ENCODE measurements around the gene LRRC46.

DNA sequence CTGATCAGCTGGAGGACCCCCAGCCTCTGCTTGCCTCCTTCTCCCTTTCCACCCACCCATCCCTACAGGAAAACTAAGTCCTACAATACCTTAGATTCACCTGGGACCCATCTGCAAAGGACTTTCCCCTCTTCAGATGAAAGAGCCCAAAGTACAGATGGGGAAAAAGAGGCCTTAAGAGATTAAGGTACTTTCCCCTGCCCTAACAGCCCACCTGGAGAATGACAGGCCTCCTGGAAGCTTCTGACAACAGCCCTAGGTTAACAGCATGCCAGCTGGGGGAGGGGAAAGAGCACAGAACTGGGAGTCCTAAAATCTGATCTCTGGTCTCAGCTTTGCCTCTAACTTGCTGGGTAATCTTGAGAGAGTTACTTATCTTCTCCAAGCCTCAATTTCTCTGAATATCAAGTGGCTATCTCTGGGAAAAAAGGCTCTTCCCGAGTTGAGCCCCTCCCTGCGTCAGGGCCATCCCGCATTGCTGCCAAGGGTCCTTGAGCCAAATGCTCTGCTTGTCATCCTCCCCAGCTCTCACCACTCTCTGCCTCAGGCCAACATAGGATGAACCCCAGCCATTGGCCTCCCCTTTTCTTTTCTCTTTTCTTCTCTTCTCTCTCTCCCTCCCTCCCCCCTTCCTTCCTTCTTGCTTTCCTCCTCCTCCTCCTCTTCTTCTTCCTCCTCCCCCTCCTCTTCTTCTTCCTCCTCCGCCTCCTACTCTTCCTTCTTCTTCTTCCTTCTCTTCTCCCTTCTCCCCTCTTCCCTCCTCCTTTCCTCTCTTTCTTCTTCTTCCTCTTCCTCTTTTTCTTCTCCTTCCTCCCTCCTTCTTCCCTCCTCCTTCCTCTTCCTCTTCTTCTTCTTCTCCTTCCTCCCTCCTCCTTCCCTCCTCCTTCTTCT, 42.0 kb downstream of the LRRC46 start:
- no peak for TF ChIP-seq EZH2 (conservative IDR thresholded peaks at IDR 0.05; ENCODE audit: low read depth, low read length)
- no peak for TF ChIP-seq SETDB1 (CRISPR knock-in tag; IDR thresholded peaks at IDR 0.05; ENCODE audit: borderline replicate concordance)
- TF ChIP-seq EED (CRISPR knock-in tag; IDR thresholded peaks at IDR 0.05), result no peak
- no peak for TF ChIP-seq POLR2AphosphoS5 (IDR thresholded peaks at IDR 0.05; ENCODE audit: low read depth, low read length)
- no peak for TF ChIP-seq PRPF4 (IDR thresholded peaks at IDR 0.05; ENCODE audit: low read depth, low read length, poor library complexity, severe bottlenecking)
- TF ChIP-seq, protein P1, sequence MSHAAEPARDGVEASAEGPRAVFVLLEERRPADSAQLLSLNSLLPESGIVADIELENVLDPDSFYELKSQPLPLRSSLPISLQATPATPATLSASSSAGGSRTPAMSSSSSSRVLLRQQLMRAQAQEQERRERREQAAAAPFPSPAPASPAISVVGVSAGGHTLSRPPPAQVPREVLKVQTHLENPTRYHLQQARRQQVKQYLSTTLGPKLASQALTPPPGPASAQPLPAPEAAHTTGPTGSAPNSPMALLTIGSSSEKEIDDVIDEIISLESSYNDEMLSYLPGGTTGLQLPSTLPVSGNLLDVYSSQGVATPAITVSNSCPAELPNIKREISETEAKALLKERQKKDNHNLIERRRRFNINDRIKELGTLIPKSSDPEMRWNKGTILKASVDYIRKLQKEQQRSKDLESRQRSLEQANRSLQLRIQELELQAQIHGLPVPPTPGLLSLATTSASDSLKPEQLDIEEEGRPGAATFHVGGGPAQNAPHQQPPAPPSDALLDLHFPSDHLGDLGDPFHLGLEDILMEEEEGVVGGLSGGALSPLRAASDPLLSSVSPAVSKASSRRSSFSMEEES (CRISPR knock-in tag; IDR thresholded peaks at IDR 0.05), result no peak
- no peak for TF ChIP-seq ZZZ3 (CRISPR knock-in tag; IDR thresholded peaks at IDR 0.05; ENCODE audit: borderline replicate concordance)
- TF ChIP-seq ZSCAN9 (CRISPR knock-in tag; IDR thresholded peaks at IDR 0.05; ENCODE audit: borderline replicate concordance), result no peak
- TF ChIP-seq HES4 (CRISPR knock-in tag; IDR thresholded peaks at IDR 0.05; ENCODE audit: borderline replicate concordance), result no peak
- TF ChIP-seq NBN (conservative IDR thresholded peaks at IDR 0.05), result no peak
- no peak for TF ChIP-seq KAT7 (CRISPR knock-in tag; IDR thresholded peaks at IDR 0.05; ENCODE audit: borderline replicate concordance)
- TF ChIP-seq ATF7 (IDR thresholded peaks at IDR 0.05), result no peak
- TF ChIP-seq ATF7 (CRISPR knock-in tag; IDR thresholded peaks at IDR 0.05), result no peak

Data from HepG2 (cell line).